ENCODE measurements around the gene ZNF488.

ZNF488 gene

DNA sequence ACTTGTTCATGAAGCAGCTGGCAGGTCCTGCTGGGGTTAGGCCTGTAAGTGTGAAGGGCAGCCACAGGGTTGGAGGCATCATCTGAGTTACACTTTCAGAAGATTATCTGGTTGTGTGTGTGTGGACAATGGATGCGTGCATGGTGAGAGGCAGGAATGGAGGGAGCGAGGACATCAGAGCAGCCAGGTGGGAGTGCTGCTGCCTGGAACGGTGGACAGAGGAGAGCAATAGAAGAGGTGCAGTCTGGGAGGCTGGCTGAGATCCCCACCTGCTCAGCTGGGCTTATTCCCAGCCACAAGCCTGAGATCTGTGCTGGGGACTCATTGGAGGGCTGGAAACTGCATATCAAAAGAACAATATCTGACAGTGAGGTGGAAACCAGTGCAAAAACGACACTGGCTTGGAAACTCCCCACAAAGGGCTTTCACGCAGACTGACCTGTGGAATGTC, 17.9 kb downstream of the ZNF488 start:
- DNase-seq (ENCODE audit: low read depth) = no peak

- DNase-seq (ENCODE audit: low read depth) = no peak
Observed at GRCh38 chr10:47365431-47366180, 18.5 kb downstream of the ZNF488 start.

DNA sequence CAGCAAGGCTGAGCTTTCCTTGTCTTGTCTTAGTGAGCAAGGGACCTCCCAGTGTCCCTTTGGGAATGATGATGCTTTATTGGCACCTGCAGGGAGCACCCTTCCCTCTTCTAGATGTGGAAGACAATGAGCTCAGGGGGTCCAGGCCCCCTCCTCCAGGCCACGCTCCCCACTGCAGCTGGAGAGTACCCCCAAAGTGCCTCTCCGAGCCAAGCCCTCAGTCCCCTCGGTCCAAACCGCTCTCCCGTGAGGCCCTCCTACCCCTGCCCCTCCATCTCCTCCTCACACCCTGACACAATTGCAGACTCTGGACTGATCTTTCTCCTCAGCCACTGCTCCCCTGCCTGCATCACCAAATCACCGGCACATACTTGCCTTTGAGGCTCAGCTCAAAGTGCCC, 19.2 kb downstream of the ZNF488 start:
- DNase-seq (ENCODE audit: low read depth) = no peak

- DNase-seq (ENCODE audit: low read depth) = no peak
Observed at GRCh38 chr10:47364366-47364765, 19.7 kb downstream of the ZNF488 start.

DNA sequence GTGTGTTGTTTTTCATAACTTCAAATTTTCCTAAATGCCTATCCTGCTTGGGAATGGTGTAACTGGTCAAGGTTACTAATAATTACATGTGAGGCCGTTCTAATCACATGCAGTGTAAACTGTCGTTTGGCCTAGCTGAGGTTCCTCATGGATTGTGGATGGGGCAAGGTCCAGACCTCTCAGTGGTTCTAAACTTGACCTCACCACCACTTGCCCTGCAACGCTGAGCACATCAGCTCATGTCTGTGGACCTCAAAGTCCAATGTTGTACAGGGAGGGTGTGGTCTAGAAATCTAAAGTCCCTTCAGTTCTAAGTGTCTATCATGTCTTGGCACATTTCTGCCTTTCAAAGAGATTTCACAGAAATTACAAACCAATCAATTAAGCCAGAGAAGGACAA, 20.3 kb downstream of the ZNF488 start:
- DNase-seq (ENCODE audit: low read depth) = no peak

- no peak for DNase-seq (ENCODE audit: low read depth)
Observed at GRCh38 chr10:47362199-47362598, 21.9 kb downstream of the ZNF488 start.

GRCh38 chr10:47361293-47361692, 22.8 kb downstream of the ZNF488 start:
- no peak for DNase-seq (ENCODE audit: low read depth)

DNA sequence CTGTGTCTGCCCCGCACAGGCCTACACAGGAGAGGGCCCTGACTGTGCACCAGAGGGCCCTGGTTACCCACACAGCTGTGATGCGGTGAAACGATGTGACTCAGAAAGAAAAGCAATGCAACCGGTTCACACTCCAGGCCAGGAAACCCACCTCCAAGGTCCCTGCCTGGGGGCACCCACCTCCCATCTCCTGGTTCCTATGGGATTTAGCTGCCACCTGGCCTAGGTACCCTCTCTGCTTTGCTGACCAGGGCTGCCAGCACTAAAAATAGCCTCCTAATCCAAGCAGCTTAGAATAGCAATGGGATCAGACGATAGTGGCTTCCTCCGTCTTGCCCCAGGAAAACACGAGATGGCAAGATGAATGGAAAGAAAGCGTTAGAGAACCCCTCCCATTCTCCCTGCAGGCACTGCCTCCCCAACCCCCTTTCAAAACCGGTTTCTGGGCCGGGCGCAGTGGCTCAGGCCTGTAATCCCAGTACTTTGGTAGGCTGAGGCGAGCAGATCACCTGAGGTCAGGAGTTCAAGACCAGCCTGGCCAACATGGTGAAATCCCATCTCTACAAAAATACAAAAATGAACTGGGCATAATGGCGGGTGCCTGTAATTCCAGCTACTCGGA, 23.6 kb downstream of the ZNF488 start:
- DNase-seq (ENCODE audit: low read depth) = no peak

GRCh38 chr10:47359626-47360418, 24.3 kb downstream of the ZNF488 start:
- no peak for DNase-seq (ENCODE audit: low read depth)

DNA sequence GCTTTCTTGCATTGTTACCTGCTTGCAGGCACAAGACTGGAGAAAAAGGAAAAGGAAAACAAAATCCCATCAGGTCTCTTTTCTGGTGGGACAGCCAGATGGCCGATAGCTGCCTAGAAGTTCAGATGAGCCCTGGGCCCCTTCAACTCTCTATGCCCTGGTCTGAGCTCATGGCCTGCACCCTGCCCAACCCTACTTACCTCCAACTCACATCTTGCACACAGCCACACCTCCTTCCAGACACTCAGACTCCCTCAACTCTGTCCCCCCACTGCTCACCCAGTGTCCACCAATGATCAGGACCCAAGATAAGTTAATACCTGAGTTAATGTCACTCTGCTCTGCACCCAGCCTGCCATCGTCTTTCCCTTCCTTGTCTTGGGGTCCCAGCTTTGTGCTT, 25.0 kb downstream of the ZNF488 start:
- DNase-seq (ENCODE audit: low read depth) = no peak

GRCh38 chr10:47358457-47358856, 25.6 kb downstream of the ZNF488 start:
- no peak for DNase-seq (ENCODE audit: low read depth)

GRCh38 chr10:47357911-47358310, 26.2 kb downstream of the ZNF488 start:
- no peak for DNase-seq (ENCODE audit: low read depth)

GRCh38 chr10:47357131-47357582, 26.9 kb downstream of the ZNF488 start:
- DNase-seq (ENCODE audit: low read depth) = no peak

DNA sequence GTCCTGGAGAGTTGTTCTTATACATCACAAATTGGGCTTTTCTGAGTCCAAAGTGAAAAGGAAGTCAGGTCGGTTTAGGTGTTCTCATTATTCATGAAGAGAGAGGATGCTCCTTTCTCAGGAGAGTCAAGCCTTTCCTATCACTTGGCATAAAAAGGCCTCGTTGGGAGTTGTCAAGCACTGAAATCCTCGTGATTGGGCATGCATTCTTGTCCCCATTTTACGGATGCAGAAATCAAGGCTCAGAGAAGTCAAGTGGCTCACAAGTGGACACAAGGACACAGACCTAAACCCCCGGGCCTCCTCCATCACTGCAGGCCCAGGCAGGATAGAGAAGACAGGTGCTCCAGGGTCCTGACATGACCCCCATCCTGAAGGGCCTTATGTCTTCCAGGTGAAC, 27.4 kb downstream of the ZNF488 start:
- DNase-seq (ENCODE audit: low read depth) = no peak

DNA sequence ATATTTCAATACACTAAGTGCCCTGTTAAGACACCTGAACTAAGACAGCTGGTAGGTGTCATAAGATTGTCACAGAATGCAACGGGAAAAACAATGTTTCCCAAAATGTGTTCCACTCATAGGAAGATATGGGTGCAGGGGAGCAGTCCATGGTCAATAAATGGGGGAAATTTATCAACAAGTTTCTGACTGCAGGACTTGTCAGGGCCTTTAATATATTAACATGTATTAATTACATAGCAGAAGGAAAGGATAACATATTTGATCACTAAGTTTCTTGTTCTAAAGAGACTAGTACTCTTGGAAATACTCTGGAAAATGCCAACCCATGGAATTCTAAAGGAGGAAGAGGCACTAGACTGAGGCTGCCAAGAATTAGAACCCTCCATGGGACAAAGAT, 29.2 kb downstream of the ZNF488 start:
- no peak for DNase-seq (ENCODE audit: low read depth)

DNA sequence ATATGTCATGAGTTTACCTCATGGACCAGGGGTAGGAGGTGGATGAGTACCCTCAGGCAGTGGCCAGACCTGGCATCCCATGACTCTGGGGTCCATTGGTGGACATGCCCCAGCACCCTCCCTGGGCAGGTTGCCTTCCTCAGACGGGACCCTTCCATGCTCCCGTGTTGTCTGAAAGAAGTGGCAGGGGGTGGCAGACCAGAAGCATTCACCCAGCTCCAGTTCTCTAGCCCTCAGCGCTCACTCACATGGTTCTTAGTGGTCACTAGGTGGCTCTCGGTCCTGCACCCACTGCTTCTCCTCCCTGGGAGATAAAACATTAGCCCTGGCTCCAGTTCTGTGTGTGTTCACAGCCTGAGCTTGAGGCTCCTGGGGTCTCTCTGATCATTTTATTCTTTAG, 29.9 kb downstream of the ZNF488 start:
- DNase-seq (ENCODE audit: low read depth) = no peak

DNA sequence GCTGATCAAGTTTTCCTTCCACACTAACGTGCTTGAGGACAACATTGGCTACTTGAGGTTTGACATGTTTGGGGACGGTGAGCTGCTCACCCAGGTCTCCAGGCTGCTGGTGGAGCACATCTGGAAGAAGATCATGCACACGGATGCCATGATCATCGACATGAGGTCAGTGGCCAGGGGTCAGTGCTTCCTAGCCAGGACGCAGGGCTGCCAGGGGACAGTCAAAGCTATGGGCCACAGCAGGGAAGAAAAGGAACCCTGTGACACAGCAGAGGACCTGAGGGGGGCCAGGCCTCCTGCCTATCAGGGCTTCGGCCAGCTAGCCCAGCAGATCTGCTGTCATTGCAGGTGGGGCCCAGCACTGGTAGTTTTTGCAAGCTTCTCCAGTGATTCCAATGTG, 30.7 kb downstream of the ZNF488 start:
- DNase-seq (ENCODE audit: low read depth) = no peak

DNA sequence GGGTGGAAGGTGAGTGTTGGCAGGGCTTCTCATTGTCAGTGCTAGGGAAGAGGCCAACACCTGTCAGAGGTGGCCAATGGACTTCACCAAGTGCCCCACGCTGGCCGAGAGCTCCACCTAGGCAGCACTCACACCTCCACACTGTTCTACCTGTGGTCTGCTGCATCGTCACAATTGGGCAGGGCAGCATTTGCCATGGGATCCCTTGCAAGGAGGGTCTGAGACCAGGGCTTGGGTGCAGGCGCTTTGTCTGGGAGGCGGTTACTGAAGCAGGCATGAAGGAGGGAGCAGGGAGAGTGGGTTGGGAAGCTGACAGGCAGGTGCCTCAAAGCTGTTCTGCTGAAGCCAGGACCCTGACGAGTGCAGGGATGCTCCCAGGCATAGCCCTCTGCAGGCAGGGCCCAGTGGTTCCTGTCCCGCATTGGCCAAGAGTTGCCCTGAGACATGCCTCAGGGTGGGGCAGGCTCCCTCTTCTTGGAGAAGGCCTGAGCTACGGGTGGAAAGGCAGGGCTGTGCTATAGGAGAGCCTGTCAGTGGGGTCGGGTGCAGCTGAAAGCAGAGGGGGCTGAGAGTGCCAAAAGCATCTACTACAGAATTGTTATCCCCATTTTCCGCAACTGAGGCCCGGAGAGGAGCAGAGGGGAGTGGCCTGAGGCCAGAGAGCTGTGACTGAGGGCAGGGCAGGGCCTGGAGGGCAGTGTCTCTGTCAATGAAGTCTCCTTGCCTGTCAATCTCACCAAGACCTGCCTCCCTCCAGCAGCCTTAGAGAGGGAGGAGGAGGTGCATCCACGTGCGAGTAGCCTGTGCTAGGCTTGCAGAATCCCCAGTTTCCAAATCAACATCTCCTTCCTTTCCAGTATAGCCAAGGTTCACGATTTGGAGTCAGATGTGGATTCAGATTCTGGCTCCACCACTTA, 31.9 kb downstream of the ZNF488 start:
- DNase-seq (ENCODE audit: low read depth) = no peak

- no peak for DNase-seq (ENCODE audit: low read depth)
Observed at GRCh38 chr10:47350671-47351640, 33.1 kb downstream of the ZNF488 start.

DNA sequence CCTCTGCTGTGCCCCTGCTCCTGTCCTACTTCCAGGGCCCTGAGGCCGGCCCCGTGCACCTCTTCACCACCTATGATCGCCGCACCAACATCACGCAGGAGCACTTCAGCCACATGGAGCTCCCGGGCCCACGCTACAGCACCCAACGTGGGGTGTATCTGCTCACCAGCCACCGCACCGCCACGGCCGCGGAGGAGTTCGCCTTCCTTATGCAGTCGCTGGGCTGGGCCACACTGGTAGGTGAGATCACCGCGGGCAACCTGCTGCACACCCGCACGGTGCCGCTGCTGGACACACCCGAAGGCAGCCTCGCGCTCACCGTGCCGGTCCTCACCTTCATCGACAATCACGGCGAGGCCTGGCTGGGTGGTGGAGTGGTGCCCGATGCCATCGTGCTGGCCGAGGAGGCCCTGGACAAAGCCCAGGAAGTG, 34.1 kb downstream of the ZNF488 start:
- no peak for DNase-seq (ENCODE audit: low read depth)

DNA sequence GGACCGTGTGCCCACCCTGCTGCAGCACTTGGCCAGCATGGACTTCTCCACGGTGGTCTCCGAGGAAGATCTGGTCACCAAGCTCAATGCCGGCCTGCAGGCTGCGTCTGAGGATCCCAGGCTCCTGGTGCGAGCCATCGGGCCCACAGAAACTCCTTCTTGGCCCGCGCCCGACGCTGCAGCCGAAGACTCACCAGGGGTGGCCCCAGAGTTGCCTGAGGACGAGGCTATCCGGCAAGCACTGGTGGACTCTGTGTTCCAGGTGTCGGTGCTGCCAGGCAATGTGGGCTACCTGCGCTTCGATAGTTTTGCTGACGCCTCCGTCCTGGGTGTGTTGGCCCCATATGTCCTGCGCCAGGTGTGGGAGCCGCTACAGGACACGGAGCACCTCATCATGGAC, 34.6 kb downstream of the ZNF488 start:
- DNase-seq (ENCODE audit: low read depth) = no peak
